ENCODE data around the gene MALT1.
A peak's percentile ranks its signal among the peaks of the same experiment; 100 is the strongest.

Gene MALT1

DNA sequence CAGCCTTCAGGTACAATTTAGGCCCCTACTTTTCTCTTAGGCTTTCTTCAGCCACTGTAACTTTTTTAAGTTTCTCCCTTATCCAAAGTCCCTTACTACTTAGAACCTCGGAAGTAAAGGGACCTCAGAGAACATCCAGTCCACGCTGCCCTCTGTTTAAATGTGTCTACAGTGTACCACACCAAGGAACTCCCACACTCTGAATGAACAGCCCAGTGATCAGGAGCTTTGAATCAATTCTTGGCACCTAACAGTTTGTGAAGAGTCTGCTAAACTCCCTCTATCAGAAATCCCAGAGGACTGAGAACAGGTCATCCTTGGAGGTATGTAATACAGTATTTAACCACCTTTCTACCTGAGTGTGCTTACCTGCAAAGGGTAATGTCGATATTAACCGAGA, 11.6 kb upstream of the MALT1 start:
- POLR2A ChIA-PET: no interaction called here
- no peak for DNase-seq (ENCODE audit: low read depth, low spot score)
- CTCF ChIA-PET: interaction anchor here (1.1 to 2.2 kb wide), 3 partner anchors 9 to 120 kb away, joined by 3 to 8 read pairs (median 3); no protein-coding TSS in a partner anchor
- TF ChIP-seq CTCF (IDR thresholded peaks at IDR 0.05; ENCODE audit: insufficient read depth, low read length, missing control alignments): no peak
- H3K4me3 ChIP-seq (ENCODE audit: low read depth, low read length): no peak overlapping the region

- no peak for DNase-seq (ENCODE audit: low read depth, low spot score)
- TF ChIP-seq CTCF (IDR thresholded peaks at IDR 0.05; ENCODE audit: insufficient read depth, low read length, missing control alignments): no peak
- POLR2A ChIA-PET: no interaction called here
- no peak overlapping the region for H3K4me3 ChIP-seq (ENCODE audit: low read depth, low read length)
- CTCF ChIA-PET: interaction anchor here (0.6 to 2.2 kb wide), 5 partner anchors 9 to 131 kb away, joined by 3 to 8 read pairs (median 4); no protein-coding TSS in a partner anchor
These were observed 10.3 kb upstream of the MALT1 start for GRCh38 chr18:58660915-58661314.

- peak; percentile 45 for TF ChIP-seq CTCF (IDR thresholded peaks at IDR 0.05; ENCODE audit: insufficient read depth, low read length, missing control alignments)
- ChIA-PET POLR2A (interaction anchor here (1.0 kb wide), 1 partner anchor 9 kb away, joined by 4 read pairs; the partner anchor contains the start of gene MALT1), CTCF (interaction anchor here (0.6 to 1.5 kb wide), 5 partner anchors 9 to 131 kb away, joined by 3 to 5 read pairs (median 3); no protein-coding TSS in a partner anchor)
- DNase-seq (ENCODE audit: low read depth, low spot score): no peak
- no peak overlapping the region for H3K4me3 ChIP-seq (ENCODE audit: low read depth, low read length)
These were observed 9.8 kb upstream of the MALT1 start for GRCh38 chr18:58661423-58661822.

DNA sequence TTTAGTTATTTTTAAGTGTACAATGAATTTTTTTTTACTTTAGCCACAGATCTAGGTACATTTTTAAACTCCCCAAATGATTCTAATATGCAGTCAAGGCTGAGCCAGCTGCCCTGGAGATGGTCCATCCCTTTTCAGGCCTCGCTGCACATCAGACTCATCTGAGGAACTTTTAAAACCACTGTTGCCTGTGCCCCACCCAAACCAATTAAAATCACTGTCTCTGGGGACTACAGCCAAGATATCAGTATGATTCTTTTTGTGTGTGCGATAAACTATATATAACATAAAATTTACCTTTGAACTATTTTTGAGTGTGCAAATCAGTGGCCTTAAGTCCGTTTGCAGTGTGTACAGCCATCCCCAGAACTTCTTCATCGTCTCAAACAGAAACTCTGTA, 9.1 kb upstream of the MALT1 start:
- ChIA-PET POLR2A (interaction anchor here (1.0 kb wide), 1 partner anchor 9 kb away, joined by 4 read pairs; the partner anchor contains the start of gene MALT1), CTCF (interaction anchor here (1.2 to 1.5 kb wide), 3 partner anchors 8 to 132 kb away, joined by 3 to 5 read pairs (median 4); no protein-coding TSS in a partner anchor)
- DNase-seq (ENCODE audit: low read depth, low spot score): no peak
- no peak for TF ChIP-seq CTCF (IDR thresholded peaks at IDR 0.05; ENCODE audit: insufficient read depth, low read length, missing control alignments)
- H3K4me3 ChIP-seq (ENCODE audit: low read depth, low read length): no peak overlapping the region

DNA sequence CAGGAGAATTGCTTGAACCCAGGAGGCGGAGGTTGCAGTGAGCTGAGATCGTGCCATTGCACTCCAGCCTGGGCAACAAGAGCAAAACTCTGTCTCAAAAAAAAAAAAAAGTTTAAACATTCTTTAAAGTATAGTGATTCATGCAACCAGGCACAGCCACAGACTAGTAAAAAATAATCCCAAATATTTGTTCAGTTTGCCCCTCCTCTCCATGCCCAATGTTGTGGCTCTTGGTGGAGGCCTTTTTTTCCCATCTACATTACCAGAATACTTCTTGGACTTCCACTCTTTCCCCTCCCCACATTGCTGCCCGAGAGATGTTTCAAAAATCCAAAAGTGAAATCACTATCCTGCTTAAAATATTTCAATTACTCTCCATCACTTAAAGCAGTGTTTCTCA, 5.1 kb upstream of the MALT1 start:
- ChIA-PET POLR2A (no interaction called here), CTCF (interaction anchor here (1.1 kb wide), 1 partner anchor 84 kb away, joined by 3 read pairs; no protein-coding TSS in a partner anchor)
- TF ChIP-seq CTCF (IDR thresholded peaks at IDR 0.05; ENCODE audit: insufficient read depth, low read length, missing control alignments): no peak
- H3K4me3 ChIP-seq (ENCODE audit: low read depth, low read length): no peak overlapping the region
- DNase-seq (ENCODE audit: low read depth, low spot score): no peak

DNA sequence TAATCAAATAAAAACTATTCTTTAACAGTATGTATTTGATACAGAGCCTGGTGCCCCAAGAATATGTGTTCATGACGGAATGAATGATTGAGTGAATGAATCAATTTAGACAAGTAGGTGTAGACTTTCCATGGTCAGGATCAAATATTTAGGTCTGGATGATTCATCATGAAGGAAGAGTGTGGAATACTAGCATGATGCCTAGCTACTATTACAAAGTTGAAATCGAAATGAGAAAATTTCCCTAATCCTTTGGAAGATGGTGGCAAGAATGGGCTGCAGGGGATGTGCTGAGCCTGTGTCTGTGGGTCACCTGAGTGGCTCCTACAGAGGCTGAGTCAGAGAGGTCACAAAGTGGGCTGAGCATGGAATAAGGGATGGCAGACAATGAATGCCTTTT, 3.1 kb upstream of the MALT1 start:
- no peak for TF ChIP-seq CTCF (IDR thresholded peaks at IDR 0.05; ENCODE audit: insufficient read depth, low read length, missing control alignments)
- ChIA-PET POLR2A (no interaction called here), CTCF (interaction anchor here (1.9 kb wide), 1 partner anchor 96 kb away, joined by 4 read pairs; no protein-coding TSS in a partner anchor)
- H3K4me3 ChIP-seq (ENCODE audit: low read depth, low read length): no peak overlapping the region
- DNase-seq (ENCODE audit: low read depth, low spot score): no peak

All from AG04449 (cell line).